Upper lobe of left lung (tissue), 6 donors: ENCODE measurements around the gene TMEM150B. TPM values are rescaled to one million over a fixed set of nuclear protein-coding genes. Genes with fewer than 3 reads are reported as not detected.
"Not testable (repeated sequence)": the region's sequence is repeated elsewhere in the genome, so short reads cannot be mapped to it uniquely, and the experiment has no call there.

Experiments
- ATAC-seq, 2 donors: fragments of 200-7000 bp; cut with Tn5 transposase; one replicate each; pipeline ENCODE4 v1.9.1; 2022; ENCODE audit warnings: mild to moderate bottlenecking in 2 of 2, moderate library complexity in 2 of 2; ENCODE audit not compliant: low FRiP score in 2 of 2
- DNase-seq, 2 donors: peaks; one replicate each; pipeline ENCODE4 v3.0.0-alpha.2; 2019 to 2020
- H3K27ac ChIP-seq, 4 donors: fragments of 200-600 bp; sonication (generic); one replicate each; pipeline ENCODE4 v1.5.1; 2016 to 2019
- H3K27me3 ChIP-seq, 4 donors: fragments of 200-600 bp; sonication (generic); one replicate each; pipeline ENCODE4 v1.5.1; 2017 to 2019
- H3K36me3 ChIP-seq, 4 donors: fragments of 200-600 bp; sonication (generic); one replicate each; pipeline ENCODE4 v1.5.1; 2016 to 2019
- H3K4me1 ChIP-seq, 4 donors: fragments of 200-600 bp; sonication (generic); one replicate each; pipeline ENCODE4 v1.5.1; 2018 to 2019
- H3K4me3 ChIP-seq, 4 donors: fragments of 200-600 bp; sonication (generic); one replicate each; pipeline ENCODE4 v1.5.1; 2017 to 2019; ENCODE audit warnings: mild to moderate bottlenecking in 2 of 4, moderate library complexity in 1 of 4
- H3K9me3 ChIP-seq, 4 donors: fragments of 200-600 bp; sonication (generic); one replicate each; pipeline ENCODE4 v1.5.1; 2018 to 2019
- CTCF ChIP-seq, 6 experiments: fragments of 450-650 bp in 4 of 6; fragments of 200-600 bp in 2 of 6; sonication (generic) in 2 of 6; IDR thresholded peaks; one replicate each; pipeline ENCODE4 v1.5.1; 2016 to 2019; ENCODE audit warnings: antibody characterized with exemption in 6 of 6
- EP300 ChIP-seq, 4 donors: sonication (generic); formaldehyde crosslinking; IDR thresholded peaks; one replicate each; pipeline ENCODE4 v1.5.1; 2017; ENCODE audit warnings: antibody characterized with exemption in 4 of 4, control low read depth in 2 of 4
- POLR2A ChIP-seq, 4 donors: fragments of 450-650 bp; IDR thresholded peaks; one replicate each; pipeline ENCODE4 v1.5.1; 2016 to 2017; ENCODE audit warnings: antibody characterized with exemption in 4 of 4, mild to moderate bottlenecking in 2 of 4
- POLR2AphosphoS5 ChIP-seq, 2 donors: sonication (generic); formaldehyde crosslinking; IDR thresholded peaks; one replicate each; pipeline ENCODE4 v1.5.1; 2017; ENCODE audit warnings: antibody characterized with exemption in 2 of 2
- WGBS, 2 donors: methylation state at CpG; one replicate each; pipeline ENCODE4 v1.1.5; 2017 to 2018; 5-methylcytosine and 5-hydroxymethylcytosine counted together
- total RNA-seq, 6 donors: library from RNA; depleted of rRNA in 4 of 6; stranded (reverse); fragments of >200 nt in 4 of 6; gene quantifications; one replicate each; pipeline versions ENCODE4 v1.1.0 to v1.2.1, GENCODE V29; 2016 to 2021
- donor health status: DM: no; HTN: no; CAD: no; lungs with moderate emphysema.
- donor health status: DM: no; HTN: yes; CAD: no; lungs with severe emphysema.

The TMEM150B gene
- total RNA-seq, 6 donors from 2014 or later: 8.2 to 67.7 (median 29.7) TPM

GRCh38 chr19:55333870-55334269 is 8.7 kb upstream of the TMEM150B start:
- Histone ChIP-seq H3K4me1 (peaks cover 0 to 7% (median 4%) of the 10 kb centered on the region in 4 donors), H3K36me3 (no peaks in the 10 kb centered on the region), H3K9me3 (no peaks in the 10 kb centered on the region), H3K4me3 (no peak overlapping the region), H3K27me3 (no peaks in the 10 kb centered on the region), H3K27ac (no peak overlapping the region)
- DNase-seq (no peak), ATAC-seq (no peak)
- 74 to 76% methylated on average over 11 of the region's 11 CpGs for WGBS, 2 donors
- TF ChIP-seq POLR2A (IDR thresholded peaks at IDR 0.05) (no peak), POLR2AphosphoS5 (IDR thresholded peaks at IDR 0.05) (no peak), EP300 (IDR thresholded peaks at IDR 0.05) (no peak), CTCF (IDR thresholded peaks at IDR 0.05) (no peak)

- ATAC-seq, H3K4me1 ChIP-seq, H3K4me3 ChIP-seq, H3K27me3 ChIP-seq, DNase-seq, H3K27ac ChIP-seq, H3K9me3 ChIP-seq, H3K36me3 ChIP-seq: not testable (repeated sequence)
- WGBS, 2 donors: 85 to 94% methylated on average over 6 of the region's 6 CpGs
These were observed 4.7 kb upstream of the TMEM150B start for GRCh38 chr19:55329791-55330190.

GRCh38 chr19:55328774-55329318 is 3.7 kb upstream of the TMEM150B start:
- WGBS, 2 donors: 77 to 85% methylated on average over 4 of the region's 4 CpGs
- not testable (repeated sequence) for H3K9me3 ChIP-seq, H3K36me3 ChIP-seq, ATAC-seq, DNase-seq, H3K4me1 ChIP-seq, H3K27me3 ChIP-seq, H3K27ac ChIP-seq, H3K4me3 ChIP-seq

- H3K4me1 ChIP-seq: peaks cover 0 to 6% (median 0%) of the 10 kb centered on the region in 4 donors
- peak in 1 of 2 donors; percentile 5 for ATAC-seq
- 80% methylated on average over 6 of the region's 6 CpGs for WGBS, 2 donors
- H3K9me3 ChIP-seq: no peaks in the 10 kb centered on the region
- H3K4me3 ChIP-seq: peak overlapping the region in 3 of 4 donors; percentile 1 to 31 (median 13)
- DNase-seq: no peak
- peak overlapping the region in 3 of 4 donors; percentile 62 to 80 (median 65) for H3K27ac ChIP-seq
- no peak for TF ChIP-seq POLR2A (IDR thresholded peaks at IDR 0.05)
- no peaks in the 10 kb centered on the region for H3K36me3 ChIP-seq
- no peaks in the 10 kb centered on the region for H3K27me3 ChIP-seq
These were observed 479 bp downstream of the TMEM150B start for GRCh38 chr19:55324662-55325061.

GRCh38 chr19:55322204-55322885 is 2.8 kb downstream of the TMEM150B start:
- no peaks in the 10 kb centered on the region for H3K36me3 ChIP-seq
- H3K9me3 ChIP-seq: no peaks in the 10 kb centered on the region
- ATAC-seq (no peak), DNase-seq (no peak)
- no peaks in the 10 kb centered on the region for H3K27me3 ChIP-seq
- peaks cover 0 to under 1% (median 0%) of the 10 kb centered on the region in 4 donors for H3K4me1 ChIP-seq
- peak overlapping the region in 2 of 4 donors; percentile 9 to 17 for H3K4me3 ChIP-seq
- TF ChIP-seq POLR2AphosphoS5 (IDR thresholded peaks at IDR 0.05) (no peak), CTCF (IDR thresholded peaks at IDR 0.05) (no peak), EP300 (IDR thresholded peaks at IDR 0.05) (no peak)
- 50 to 61% methylated on average over 10 to 11 of the region's 12 CpGs for WGBS, 2 donors
- no peak overlapping the region for H3K27ac ChIP-seq

- 48 to 66% methylated on average over 8 to 9 of the region's 9 CpGs for WGBS, 2 donors
- DNase-seq: no peak
- TF ChIP-seq POLR2A (IDR thresholded peaks at IDR 0.05) (no peak), CTCF (IDR thresholded peaks at IDR 0.05) (no peak), POLR2AphosphoS5 (IDR thresholded peaks at IDR 0.05) (no peak), EP300 (IDR thresholded peaks at IDR 0.05) (no peak)
These were observed 3.5 kb downstream of the TMEM150B start for GRCh38 chr19:55321466-55322137.

More at GRCh38 chr19:55321466-55322137, 3.5 kb downstream of the TMEM150B start:
- H3K9me3 ChIP-seq: no peaks in the 10 kb centered on the region
- H3K4me1 ChIP-seq: no peaks in the 10 kb centered on the region
- ATAC-seq: no peak
- no peak overlapping the region for H3K4me3 ChIP-seq
- no peak overlapping the region for H3K27ac ChIP-seq
- no peaks in the 10 kb centered on the region for H3K36me3 ChIP-seq
- H3K27me3 ChIP-seq: no peaks in the 10 kb centered on the region
